Upper lobe of left lung (tissue), 4 donors: ENCODE data around the gene LGI4.

Experiments
- CTCF ChIP-seq, 6 experiments: fragments of 450-650 bp in 4 of 6; fragments of 200-600 bp in 2 of 6; sonication (generic) in 2 of 6; IDR thresholded peaks; one replicate each; pipeline ENCODE4 v1.5.1; 2016 to 2019; ENCODE audit warnings: antibody characterized with exemption in 6 of 6
- EP300 ChIP-seq, 4 donors: sonication (generic); formaldehyde crosslinking; IDR thresholded peaks; one replicate each; pipeline ENCODE4 v1.5.1; 2017; ENCODE audit warnings: antibody characterized with exemption in 4 of 4, control low read depth in 2 of 4
- POLR2A ChIP-seq, 4 donors: fragments of 450-650 bp; IDR thresholded peaks; one replicate each; pipeline ENCODE4 v1.5.1; 2016 to 2017; ENCODE audit warnings: antibody characterized with exemption in 4 of 4, mild to moderate bottlenecking in 2 of 4

GRCh38 chr19:35095667-35096368 lies 39.0 kb downstream of the LGI4 start:
- TF ChIP-seq POLR2A (IDR thresholded peaks at IDR 0.05) (no peak), CTCF (IDR thresholded peaks at IDR 0.05) (no peak), EP300 (IDR thresholded peaks at IDR 0.05) (no peak)
